Measurements from ENCODE around the gene ADORA2A. TPM values are rescaled to one million over a fixed set of nuclear protein-coding genes. Genes with fewer than 3 reads are reported as not detected.
A peak's percentile ranks its signal among the peaks of the same experiment; 100 is the strongest.

ADORA2A gene
- total RNA-seq, 1 experiment from 2014 or later, result 2.9 TPM

DNA sequence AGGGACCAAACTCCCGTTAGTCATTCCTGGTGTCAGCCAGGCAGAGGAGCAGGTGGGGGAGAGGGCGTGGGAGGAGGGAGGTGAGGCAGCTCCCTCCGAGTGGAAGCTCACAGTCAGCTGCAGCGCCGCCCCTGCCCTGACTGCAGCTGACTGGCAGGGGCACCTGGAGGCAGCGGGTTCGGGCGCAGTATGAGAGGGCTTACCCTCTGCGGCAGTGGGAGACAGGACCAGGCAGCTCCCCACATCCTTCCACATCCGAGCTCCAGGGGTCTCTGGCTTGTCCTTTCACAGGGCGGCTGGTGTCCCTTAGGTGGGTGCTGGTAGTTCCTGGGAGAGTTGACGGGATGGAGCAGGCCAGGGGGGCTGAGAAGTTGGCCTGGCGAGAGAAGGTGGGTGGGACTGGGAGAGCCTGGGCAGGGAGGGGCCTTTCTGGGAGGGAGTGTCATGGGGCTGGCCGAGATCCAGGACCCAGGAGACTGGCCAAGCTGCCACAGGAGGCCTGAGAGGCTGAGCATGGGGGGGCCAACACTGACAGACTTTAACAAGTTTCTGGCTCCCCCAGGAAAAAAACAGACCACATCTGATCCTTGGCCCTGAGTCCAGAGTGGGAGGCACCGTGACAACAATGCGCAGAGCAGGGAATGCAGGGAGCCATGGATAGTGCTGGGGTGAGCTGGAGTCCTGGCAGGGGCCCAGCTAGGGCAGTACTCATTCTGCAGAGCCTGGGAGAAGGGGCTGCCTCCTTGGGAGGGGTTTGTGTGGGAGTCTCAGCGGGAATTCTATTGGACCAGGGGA, 4.9 kb downstream of the ADORA2A start:
- Mint-ChIP-seq H3K36me3 (ENCODE audit: insufficient read depth, unreplicated experiment) (peaks cover 9% of the 10 kb centered on the region), H3K4me1 (ENCODE audit: low read depth, unreplicated experiment) (peaks cover 15% of the 10 kb centered on the region), H3K27me3 (ENCODE audit: unreplicated experiment) (peaks cover 18% of the 10 kb centered on the region), H3K27ac (ENCODE audit: unreplicated experiment) (no peak overlapping the region), H3K4me3 (ENCODE audit: low read depth, unreplicated experiment) (peak overlapping the region; percentile 41), H3K9me3 (ENCODE audit: low read depth, unreplicated experiment) (no peaks in the 10 kb centered on the region)
- no TSS peak for BruUV-seq (replicated peaks)
- DNase-seq, result peak; percentile 62
- TF ChIP-seq, protein P1, sequence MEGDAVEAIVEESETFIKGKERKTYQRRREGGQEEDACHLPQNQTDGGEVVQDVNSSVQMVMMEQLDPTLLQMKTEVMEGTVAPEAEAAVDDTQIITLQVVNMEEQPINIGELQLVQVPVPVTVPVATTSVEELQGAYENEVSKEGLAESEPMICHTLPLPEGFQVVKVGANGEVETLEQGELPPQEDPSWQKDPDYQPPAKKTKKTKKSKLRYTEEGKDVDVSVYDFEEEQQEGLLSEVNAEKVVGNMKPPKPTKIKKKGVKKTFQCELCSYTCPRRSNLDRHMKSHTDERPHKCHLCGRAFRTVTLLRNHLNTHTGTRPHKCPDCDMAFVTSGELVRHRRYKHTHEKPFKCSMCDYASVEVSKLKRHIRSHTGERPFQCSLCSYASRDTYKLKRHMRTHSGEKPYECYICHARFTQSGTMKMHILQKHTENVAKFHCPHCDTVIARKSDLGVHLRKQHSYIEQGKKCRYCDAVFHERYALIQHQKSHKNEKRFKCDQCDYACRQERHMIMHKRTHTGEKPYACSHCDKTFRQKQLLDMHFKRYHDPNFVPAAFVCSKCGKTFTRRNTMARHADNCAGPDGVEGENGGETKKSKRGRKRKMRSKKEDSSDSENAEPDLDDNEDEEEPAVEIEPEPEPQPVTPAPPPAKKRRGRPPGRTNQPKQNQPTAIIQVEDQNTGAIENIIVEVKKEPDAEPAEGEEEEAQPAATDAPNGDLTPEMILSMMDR (IDR thresholded peaks at IDR 0.05; ENCODE audit: unreplicated experiment), result no peak
- CTCF ChIA-PET, result no interaction called here
- intact Hi-C loops (cut with micrococcal nuclease; ENCODE audit: unreplicated experiment), result no loop called here

DNA sequence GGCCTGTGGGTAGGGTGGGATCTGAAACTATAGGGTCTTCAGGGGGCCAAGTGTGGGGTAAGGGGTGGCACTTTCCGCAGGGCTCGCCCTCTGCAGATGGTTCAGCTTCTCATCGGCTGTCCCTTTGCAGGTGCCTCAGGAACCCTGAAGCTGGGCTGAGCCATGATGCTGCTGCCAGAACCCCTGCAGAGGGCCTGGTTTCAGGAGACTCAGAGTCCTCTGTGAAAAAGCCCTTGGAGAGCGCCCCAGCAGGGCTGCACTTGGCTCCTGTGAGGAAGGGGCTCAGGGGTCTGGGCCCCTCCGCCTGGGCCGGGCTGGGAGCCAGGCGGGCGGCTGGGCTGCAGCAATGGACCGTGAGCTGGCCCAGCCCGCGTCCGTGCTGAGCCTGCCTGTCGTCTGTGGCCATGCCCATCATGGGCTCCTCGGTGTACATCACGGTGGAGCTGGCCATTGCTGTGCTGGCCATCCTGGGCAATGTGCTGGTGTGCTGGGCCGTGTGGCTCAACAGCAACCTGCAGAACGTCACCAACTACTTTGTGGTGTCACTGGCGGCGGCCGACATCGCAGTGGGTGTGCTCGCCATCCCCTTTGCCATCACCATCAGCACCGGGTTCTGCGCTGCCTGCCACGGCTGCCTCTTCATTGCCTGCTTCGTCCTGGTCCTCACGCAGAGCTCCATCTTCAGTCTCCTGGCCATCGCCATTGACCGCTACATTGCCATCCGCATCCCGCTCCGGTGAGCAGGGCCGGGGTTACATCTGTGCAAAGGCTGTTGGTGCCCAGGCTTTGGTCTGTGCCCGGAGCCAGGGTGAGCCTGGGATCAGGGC, 5.8 kb downstream of the ADORA2A start:
- peaks cover 15% of the 10 kb centered on the region for H3K4me1 Mint-ChIP-seq (ENCODE audit: low read depth, unreplicated experiment)
- BruUV-seq (replicated peaks), result no TSS peak
- peaks cover 10% of the 10 kb centered on the region for H3K27me3 Mint-ChIP-seq (ENCODE audit: unreplicated experiment)
- H3K36me3 Mint-ChIP-seq (ENCODE audit: insufficient read depth, unreplicated experiment), result peaks cover 9% of the 10 kb centered on the region
- H3K9me3 Mint-ChIP-seq (ENCODE audit: low read depth, unreplicated experiment), result no peaks in the 10 kb centered on the region
- H3K4me3 Mint-ChIP-seq (ENCODE audit: low read depth, unreplicated experiment), result no peak overlapping the region
- CTCF ChIA-PET, result interaction anchor here (0.9 kb wide), 1 partner anchor 30 kb away, joined by 5 read pairs; no protein-coding TSS in a partner anchor
- H3K27ac Mint-ChIP-seq (ENCODE audit: unreplicated experiment), result no peak overlapping the region
- intact Hi-C loops (cut with micrococcal nuclease; ENCODE audit: unreplicated experiment), result no loop called here
- no peak for DNase-seq
- TF ChIP-seq, protein P1 (IDR thresholded peaks at IDR 0.05; ENCODE audit: unreplicated experiment), result no peak

DNA sequence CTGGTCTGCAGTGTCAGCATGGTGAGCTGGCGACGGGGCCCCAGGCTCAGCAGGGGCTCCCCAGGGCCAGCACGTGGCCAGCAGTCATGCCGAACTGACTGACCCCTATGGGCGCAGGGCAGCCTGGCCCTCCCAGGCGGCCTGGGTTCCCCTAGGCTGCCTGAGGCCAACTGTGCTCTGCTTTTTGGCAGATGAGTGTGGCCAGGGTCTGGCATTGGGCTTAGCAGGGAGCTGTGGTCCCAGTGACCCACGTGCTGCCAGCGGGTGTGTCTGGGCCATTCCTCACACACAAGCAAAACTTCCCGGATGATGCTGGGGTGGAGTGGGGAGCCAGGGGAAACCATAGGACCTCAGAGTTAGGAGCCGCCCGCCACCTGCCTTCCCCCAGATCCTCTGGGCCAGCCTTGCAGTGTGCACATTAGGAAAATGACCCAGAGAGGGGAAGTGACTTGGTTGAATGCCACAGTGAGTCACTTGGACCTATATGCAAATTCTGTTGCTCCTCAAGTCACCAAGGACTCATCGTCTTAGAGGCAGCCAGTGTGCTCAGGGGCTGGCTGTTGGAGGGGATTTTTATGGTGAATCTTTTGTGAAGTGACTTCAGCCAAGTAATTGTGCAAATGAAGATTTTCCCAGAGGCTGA, 6.5 kb downstream of the ADORA2A start:
- DNase-seq, result no peak
- Mint-ChIP-seq H3K4me1 (ENCODE audit: low read depth, unreplicated experiment) (peaks cover 15% of the 10 kb centered on the region), H3K36me3 (ENCODE audit: insufficient read depth, unreplicated experiment) (peaks cover 9% of the 10 kb centered on the region), H3K9me3 (ENCODE audit: low read depth, unreplicated experiment) (no peaks in the 10 kb centered on the region), H3K27me3 (ENCODE audit: unreplicated experiment) (peaks cover 2% of the 10 kb centered on the region), H3K4me3 (ENCODE audit: low read depth, unreplicated experiment) (no peak overlapping the region), H3K27ac (ENCODE audit: unreplicated experiment) (no peak overlapping the region)
- intact Hi-C loops (cut with micrococcal nuclease; ENCODE audit: unreplicated experiment), result no loop called here
- TF ChIP-seq, protein P1 (IDR thresholded peaks at IDR 0.05; ENCODE audit: unreplicated experiment), result no peak
- CTCF ChIA-PET, result interaction anchor here (0.9 to 1.8 kb wide), 2 partner anchors 10 to 30 kb away, joined by 5 to 6 read pairs; no protein-coding TSS in a partner anchor
- no TSS peak for BruUV-seq (replicated peaks)

Data from Calu3 (cell line).